Measurements from ENCODE around the gene C12orf75. TPM values are rescaled to one million over a fixed set of nuclear protein-coding genes. Genes with fewer than 3 reads are reported as not detected.

C12orf75 gene
- total RNA-seq, 4 donors from 2014 or later: 1.9 to 5.8 (median 4.3) TPM

DNA sequence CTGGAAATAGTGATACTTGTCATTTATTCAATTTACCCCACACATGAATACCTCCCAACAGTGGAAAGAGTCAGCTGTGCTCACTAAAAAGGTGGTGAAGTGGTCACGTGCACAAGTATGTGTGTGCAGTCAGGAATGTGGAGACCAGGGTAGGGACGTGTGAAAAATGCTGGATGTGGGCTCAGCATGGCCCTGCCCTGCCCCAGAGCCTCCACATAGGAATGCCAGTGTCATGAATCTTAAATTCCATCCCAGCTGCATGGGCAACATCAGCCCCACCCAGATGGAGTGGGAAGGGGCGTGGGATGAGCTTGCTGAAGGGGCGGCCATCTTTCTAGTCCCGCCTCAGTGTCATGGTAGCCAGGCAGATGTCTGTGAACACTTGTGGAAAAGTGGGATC is 87.7 kb downstream of the C12orf75 start:
- WGBS, 2 donors: 72 to 80% methylated on average over 5 of the region's 5 CpGs
- intact Hi-C loops (cut with DNase I): loop anchor here (5.0 kb wide), 1 partner anchor 809 kb away; no protein-coding TSS in a partner anchor
- no peaks in the 10 kb centered on the region for H3K27me3 ChIP-seq

GRCh38 chr12:105418821-105419291 is 88.4 kb downstream of the C12orf75 start:
- intact Hi-C loops (cut with DNase I): loop anchor here (5.0 kb wide), 1 partner anchor 808 kb away; no protein-coding TSS in a partner anchor
- H3K9me3 ChIP-seq: no peaks in the 10 kb centered on the region
- H3K27me3 ChIP-seq: no peaks in the 10 kb centered on the region
- no peaks in the 10 kb centered on the region for H3K36me3 ChIP-seq
- 84 to 89% methylated on average over 7 of the region's 7 CpGs for WGBS, 2 donors
- H3K4me3 ChIP-seq (replicated peaks in 1 of 3): no peak overlapping the region
- no peak overlapping the region for H3K27ac ChIP-seq
- TF ChIP-seq, protein P1, sequence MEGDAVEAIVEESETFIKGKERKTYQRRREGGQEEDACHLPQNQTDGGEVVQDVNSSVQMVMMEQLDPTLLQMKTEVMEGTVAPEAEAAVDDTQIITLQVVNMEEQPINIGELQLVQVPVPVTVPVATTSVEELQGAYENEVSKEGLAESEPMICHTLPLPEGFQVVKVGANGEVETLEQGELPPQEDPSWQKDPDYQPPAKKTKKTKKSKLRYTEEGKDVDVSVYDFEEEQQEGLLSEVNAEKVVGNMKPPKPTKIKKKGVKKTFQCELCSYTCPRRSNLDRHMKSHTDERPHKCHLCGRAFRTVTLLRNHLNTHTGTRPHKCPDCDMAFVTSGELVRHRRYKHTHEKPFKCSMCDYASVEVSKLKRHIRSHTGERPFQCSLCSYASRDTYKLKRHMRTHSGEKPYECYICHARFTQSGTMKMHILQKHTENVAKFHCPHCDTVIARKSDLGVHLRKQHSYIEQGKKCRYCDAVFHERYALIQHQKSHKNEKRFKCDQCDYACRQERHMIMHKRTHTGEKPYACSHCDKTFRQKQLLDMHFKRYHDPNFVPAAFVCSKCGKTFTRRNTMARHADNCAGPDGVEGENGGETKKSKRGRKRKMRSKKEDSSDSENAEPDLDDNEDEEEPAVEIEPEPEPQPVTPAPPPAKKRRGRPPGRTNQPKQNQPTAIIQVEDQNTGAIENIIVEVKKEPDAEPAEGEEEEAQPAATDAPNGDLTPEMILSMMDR (IDR thresholded peaks at IDR 0.05): no peak
- TF ChIP-seq POLR2A (IDR thresholded peaks at IDR 0.05): no peak
- DNase-seq: no peak
- H3K4me1 ChIP-seq: no peaks in the 10 kb centered on the region

More for the DNA sequence above, 87.7 kb downstream of the C12orf75 start:
- Histone ChIP-seq H3K4me1 (no peaks in the 10 kb centered on the region), H3K9me3 (no peaks in the 10 kb centered on the region), H3K36me3 (no peaks in the 10 kb centered on the region), H3K4me3 (replicated peaks in 1 of 3) (no peak overlapping the region), H3K27ac (no peak overlapping the region)
- DNase-seq: peak; percentile 28 to 33
- TF ChIP-seq, protein P1 (IDR thresholded peaks at IDR 0.05): no peak
- no peak for TF ChIP-seq POLR2A (IDR thresholded peaks at IDR 0.05)

GRCh38 chr12:105419606-105420005 is 89.1 kb downstream of the C12orf75 start:
- Histone ChIP-seq H3K27me3 (no peaks in the 10 kb centered on the region), H3K36me3 (no peaks in the 10 kb centered on the region), H3K4me3 (replicated peaks in 1 of 3) (no peak overlapping the region), H3K9me3 (no peaks in the 10 kb centered on the region), H3K4me1 (no peaks in the 10 kb centered on the region), H3K27ac (no peak overlapping the region)
- TF ChIP-seq, protein P1 (IDR thresholded peaks at IDR 0.05): no peak
- TF ChIP-seq POLR2A (IDR thresholded peaks at IDR 0.05): no peak
- intact Hi-C loops (cut with DNase I): loop anchor here (2.0 to 5.0 kb wide), 2 partner anchors 717 to 808 kb away; no protein-coding TSS in a partner anchor
- 92 to 95% methylated on average over 3 of the region's 3 CpGs for WGBS, 2 donors
- DNase-seq: no peak

- 86 to 92% methylated on average over 5 of the region's 5 CpGs for WGBS, 2 donors
- Histone ChIP-seq H3K4me3 (replicated peaks in 1 of 3) (no peak overlapping the region), H3K27me3 (no peaks in the 10 kb centered on the region), H3K27ac (no peak overlapping the region), H3K36me3 (no peaks in the 10 kb centered on the region), H3K4me1 (no peaks in the 10 kb centered on the region), H3K9me3 (no peaks in the 10 kb centered on the region)
- DNase-seq: no peak
- intact Hi-C loops (cut with DNase I): loop anchor here (2.0 kb wide), 1 partner anchor 717 kb away; no protein-coding TSS in a partner anchor
- TF ChIP-seq, protein P1 (IDR thresholded peaks at IDR 0.05): no peak
- TF ChIP-seq POLR2A (IDR thresholded peaks at IDR 0.05): no peak
Measured at GRCh38 chr12:105420046-105420445, 89.6 kb downstream of the C12orf75 start.

DNA sequence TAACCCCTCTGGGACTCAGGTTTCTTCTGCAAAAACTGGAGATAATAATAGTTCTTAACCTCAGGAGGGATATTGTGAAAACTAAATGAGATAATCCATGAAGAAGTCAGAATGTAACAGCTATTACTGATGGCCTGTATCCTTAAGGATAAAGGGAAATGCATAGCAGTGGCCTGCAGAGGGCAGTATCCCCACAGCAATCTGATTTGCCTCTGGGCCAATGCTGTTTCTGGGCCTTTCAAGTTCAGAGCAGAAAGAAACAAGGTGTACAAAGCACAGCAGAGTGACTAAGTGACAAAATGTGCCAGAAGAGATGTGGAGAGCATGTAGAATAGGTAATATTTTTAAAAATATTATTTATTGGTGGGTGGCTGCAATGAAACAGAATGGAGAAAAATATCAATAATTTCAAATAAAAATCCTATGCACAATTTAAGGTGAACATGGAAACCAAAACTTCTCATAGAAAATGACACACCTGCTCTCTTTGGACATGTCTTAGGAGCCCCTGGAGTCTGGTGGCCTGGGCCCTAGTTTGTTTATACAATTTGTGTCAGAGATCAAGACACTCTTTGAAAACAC is 90.3 kb downstream of the C12orf75 start:
- intact Hi-C loops (cut with DNase I): loop anchor here (2.0 kb wide), 1 partner anchor 716 kb away; no protein-coding TSS in a partner anchor
- DNase-seq: peak; percentile 78 to 87
- H3K4me1 ChIP-seq: no peaks in the 10 kb centered on the region
- TF ChIP-seq, protein P1 (IDR thresholded peaks at IDR 0.05): peak; percentile 85 to 98 (median 90)
- TF ChIP-seq POLR2A (IDR thresholded peaks at IDR 0.05): no peak
- no peaks in the 10 kb centered on the region for H3K27me3 ChIP-seq
- H3K9me3 ChIP-seq: no peaks in the 10 kb centered on the region
- no peaks in the 10 kb centered on the region for H3K36me3 ChIP-seq
- H3K4me3 ChIP-seq (replicated peaks in 1 of 3): no peak overlapping the region
- H3K27ac ChIP-seq: no peak overlapping the region

Measured in thyroid gland (tissue), 4 donors.